Left lung (tissue), 10 donors: ENCODE results near the gene HABP2. TPM values are rescaled to one million over a fixed set of nuclear protein-coding genes. Genes with fewer than 3 reads are reported as not detected.

Experiments used
- ATAC-seq: fragments of 200-7000 bp; cut with Tn5 transposase; one replicate; pipeline ENCODE4 v1.9.1; 2020; ENCODE audit warnings: moderate library complexity
- DNase-seq, 4 donors: peaks; one replicate each; pipeline ENCODE4 v3.0.0-alpha.2; 2013 to 2020
- H3K27ac ChIP-seq, 2 donors: fragments of 200-600 bp; sonication (generic) in 1 of 2; one replicate each; pipeline versions ENCODE4 v1.5.0 to v1.8.0; 2020 to 2021
- H3K27me3 ChIP-seq, 2 donors: fragments of 200-600 bp; sonication (generic) in 1 of 2; one replicate each; pipeline versions ENCODE4 v1.5.0 to v1.8.0; 2020 to 2021
- H3K36me3 ChIP-seq, 2 donors: fragments of 200-600 bp; sonication (generic) in 1 of 2; one replicate each; pipeline versions ENCODE4 v1.5.0 to v1.8.0; 2020 to 2021
- H3K4me1 ChIP-seq, 2 donors: fragments of 200-600 bp; one replicate each; pipeline ENCODE4 v1.8.0; 2021
- H3K4me3 ChIP-seq, 2 donors: fragments of 200-600 bp; sonication (generic) in 1 of 2; one replicate each; pipeline versions ENCODE4 v1.5.0 to v1.8.0; 2020 to 2021; ENCODE audit warnings: mild to moderate bottlenecking in 1 of 2
- H3K9me3 ChIP-seq, 2 donors: fragments of 200-600 bp; sonication (generic) in 1 of 2; one replicate each; pipeline versions ENCODE4 v1.5.0 to v1.8.0; 2020 to 2021
- intact Hi-C, 2 donors: fragments of 100-400 bp; cut with DNase I; formaldehyde crosslinking; loops; one replicate each; pipeline versions ENCODE4 v1.11.2 to v1.14.2; 2022
- polyA plus RNA-seq, 6 donors: library from polyadenylated mRNA; unstranded; fragments of 120-200 nt; gene quantifications; one replicate each; pipeline ENCODE4 v1.2.1, GENCODE V29; 2013; ENCODE audit not compliant: insufficient read length in 6 of 6
- total RNA-seq, 2 donors: library from RNA; stranded (reverse); fragmentation: NEBNext Ultra II Directional; extraction: Animal tissue kit (Norgen Biotek cat#: 25700); gene quantifications; one replicate each; pipeline ENCODE4 v1.2.1, GENCODE V29; 2021
- TF ChIP-seq, protein P1 (sequence below), 2 donors: fragments of 200-600 bp; sonication (generic) in 1 of 2; IDR thresholded peaks; one replicate each; pipeline versions ENCODE4 v1.5.0 to v1.8.0; 2021; ENCODE audit warnings: antibody characterized with exemption in 2 of 2
- donor health status: DM: no; HTN: yes; CAD: no.
- donor health status: DM: no; HTN: no; CAD: no.

The HABP2 gene
- total and polyA plus RNA-seq, 8 donors: 0.24 to 1.3 (median 0.63) TPM

DNA sequence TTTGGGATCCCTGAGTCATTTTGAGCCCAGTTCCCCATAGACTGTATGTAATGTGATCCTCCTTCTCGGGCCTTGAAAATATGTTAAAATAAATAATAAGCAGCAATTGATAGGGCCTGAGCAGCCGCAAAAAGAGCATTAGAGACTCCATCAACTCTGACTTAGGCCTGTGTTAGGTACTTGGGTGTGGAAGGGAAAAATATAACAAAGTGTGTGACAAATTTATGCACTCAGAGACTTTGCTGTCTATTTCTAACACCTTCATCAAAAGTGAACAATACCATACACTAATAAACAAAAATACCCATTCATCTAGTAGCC is 31.4 kb upstream of the HABP2 start:
- ATAC-seq: no peak
- DNase-seq: no peak
- H3K27me3 ChIP-seq: no peaks in the 10 kb centered on the region
- TF ChIP-seq, protein P1, sequence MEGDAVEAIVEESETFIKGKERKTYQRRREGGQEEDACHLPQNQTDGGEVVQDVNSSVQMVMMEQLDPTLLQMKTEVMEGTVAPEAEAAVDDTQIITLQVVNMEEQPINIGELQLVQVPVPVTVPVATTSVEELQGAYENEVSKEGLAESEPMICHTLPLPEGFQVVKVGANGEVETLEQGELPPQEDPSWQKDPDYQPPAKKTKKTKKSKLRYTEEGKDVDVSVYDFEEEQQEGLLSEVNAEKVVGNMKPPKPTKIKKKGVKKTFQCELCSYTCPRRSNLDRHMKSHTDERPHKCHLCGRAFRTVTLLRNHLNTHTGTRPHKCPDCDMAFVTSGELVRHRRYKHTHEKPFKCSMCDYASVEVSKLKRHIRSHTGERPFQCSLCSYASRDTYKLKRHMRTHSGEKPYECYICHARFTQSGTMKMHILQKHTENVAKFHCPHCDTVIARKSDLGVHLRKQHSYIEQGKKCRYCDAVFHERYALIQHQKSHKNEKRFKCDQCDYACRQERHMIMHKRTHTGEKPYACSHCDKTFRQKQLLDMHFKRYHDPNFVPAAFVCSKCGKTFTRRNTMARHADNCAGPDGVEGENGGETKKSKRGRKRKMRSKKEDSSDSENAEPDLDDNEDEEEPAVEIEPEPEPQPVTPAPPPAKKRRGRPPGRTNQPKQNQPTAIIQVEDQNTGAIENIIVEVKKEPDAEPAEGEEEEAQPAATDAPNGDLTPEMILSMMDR (IDR thresholded peaks at IDR 0.05): no peak
- H3K4me1 ChIP-seq: no peaks in the 10 kb centered on the region
- no peak overlapping the region for H3K4me3 ChIP-seq
- no peak overlapping the region for H3K27ac ChIP-seq
- H3K36me3 ChIP-seq: no peaks in the 10 kb centered on the region
- no peaks in the 10 kb centered on the region for H3K9me3 ChIP-seq
- intact Hi-C loops: no loop called here

DNA sequence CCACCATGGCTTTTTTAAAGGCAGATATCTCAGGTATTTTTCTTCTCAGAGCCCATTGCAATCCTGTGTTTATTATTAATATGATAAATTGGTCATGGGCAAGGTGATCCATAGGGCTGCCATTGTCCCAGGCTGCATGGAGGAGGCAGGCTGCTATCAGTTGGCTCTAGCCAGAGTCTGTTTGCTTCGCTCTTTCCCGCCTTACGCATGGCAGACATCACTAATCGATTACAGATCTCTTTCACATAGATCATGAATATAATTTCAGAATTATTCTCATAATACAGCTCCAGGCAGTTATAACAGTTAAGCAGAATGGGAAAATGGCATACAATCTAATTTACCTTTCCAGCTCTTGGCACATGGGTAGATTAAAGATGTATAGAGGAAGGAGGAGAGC is 30.4 kb upstream of the HABP2 start:
- no peak for ATAC-seq
- no peaks in the 10 kb centered on the region for H3K9me3 ChIP-seq
- H3K36me3 ChIP-seq: no peaks in the 10 kb centered on the region
- H3K4me3 ChIP-seq: no peak overlapping the region
- intact Hi-C loops: no loop called here
- DNase-seq: no peak
- H3K27me3 ChIP-seq: no peaks in the 10 kb centered on the region
- TF ChIP-seq, protein P1 (IDR thresholded peaks at IDR 0.05): no peak
- H3K27ac ChIP-seq: no peak overlapping the region
- no peaks in the 10 kb centered on the region for H3K4me1 ChIP-seq

DNA sequence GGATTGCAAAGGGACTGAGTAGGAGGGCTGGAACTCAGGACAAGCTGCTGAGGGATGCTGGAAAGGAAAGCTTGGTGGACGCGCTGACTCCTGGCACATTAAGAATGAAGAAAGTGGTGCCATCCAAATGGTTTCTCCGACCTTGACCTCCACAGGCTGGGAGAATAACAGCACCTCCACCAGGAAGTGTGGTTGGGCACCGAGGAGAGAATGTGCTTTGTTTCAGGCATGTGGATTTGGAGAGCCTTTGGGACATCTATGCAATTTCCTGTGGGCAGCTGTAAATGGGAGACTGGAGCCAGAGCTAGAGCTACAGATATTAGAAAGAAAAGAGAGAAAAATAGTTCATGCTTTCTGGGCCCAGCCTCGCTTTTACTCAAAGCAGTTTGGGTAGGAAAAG is 29.8 kb upstream of the HABP2 start:
- H3K36me3 ChIP-seq: no peaks in the 10 kb centered on the region
- no peak overlapping the region for H3K27ac ChIP-seq
- no peaks in the 10 kb centered on the region for H3K27me3 ChIP-seq
- H3K4me3 ChIP-seq: no peak overlapping the region
- intact Hi-C loops: no loop called here
- TF ChIP-seq, protein P1 (IDR thresholded peaks at IDR 0.05): no peak
- H3K9me3 ChIP-seq: no peaks in the 10 kb centered on the region
- H3K4me1 ChIP-seq: no peaks in the 10 kb centered on the region
- DNase-seq (no peak), ATAC-seq (no peak)

DNA sequence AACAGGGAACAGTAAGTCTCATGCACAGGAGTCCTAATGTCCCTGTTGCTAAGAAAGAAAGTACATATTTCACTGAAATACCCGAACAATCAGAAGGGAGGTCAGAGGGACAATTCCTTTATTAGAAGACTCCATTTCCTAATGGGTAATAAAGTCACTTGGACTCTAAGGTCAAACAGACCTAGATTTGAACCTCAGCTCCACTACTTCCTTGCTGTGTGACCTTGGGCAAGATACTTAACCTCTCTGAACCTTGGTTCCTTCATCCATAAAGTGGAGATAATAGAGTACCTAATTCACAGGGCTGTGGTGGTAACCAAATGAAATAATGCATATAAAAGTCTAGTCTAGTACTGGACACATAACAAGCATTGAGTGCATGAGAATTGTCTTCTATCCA is 29.2 kb upstream of the HABP2 start:
- Histone ChIP-seq H3K4me3 (no peak overlapping the region), H3K4me1 (no peaks in the 10 kb centered on the region), H3K36me3 (no peaks in the 10 kb centered on the region), H3K27me3 (no peaks in the 10 kb centered on the region), H3K27ac (no peak overlapping the region), H3K9me3 (no peaks in the 10 kb centered on the region)
- ATAC-seq (no peak), DNase-seq (no peak)
- TF ChIP-seq, protein P1 (IDR thresholded peaks at IDR 0.05): no peak
- intact Hi-C loops: no loop called here

DNA sequence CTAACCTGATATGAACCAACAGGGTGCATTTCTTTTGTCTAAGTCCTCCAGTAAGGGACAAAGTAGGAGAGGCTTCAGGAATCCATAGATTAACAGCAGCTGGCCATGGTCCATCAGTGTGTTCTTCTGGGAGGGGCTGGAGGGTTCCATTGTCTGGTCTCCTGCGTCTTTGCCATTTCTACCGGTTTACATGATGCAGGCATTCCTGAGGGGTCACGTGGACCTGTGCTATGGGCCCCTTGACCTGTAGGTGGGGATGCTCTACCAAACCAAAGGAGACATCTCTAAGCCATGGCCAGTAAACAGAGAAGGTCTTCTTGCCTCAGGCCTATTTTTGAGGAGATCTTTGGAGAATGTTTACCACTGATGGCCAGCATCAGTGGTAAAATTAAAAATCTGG is 28.7 kb upstream of the HABP2 start:
- TF ChIP-seq, protein P1 (IDR thresholded peaks at IDR 0.05): no peak
- ATAC-seq (no peak), DNase-seq (no peak)
- no peaks in the 10 kb centered on the region for H3K36me3 ChIP-seq
- no peak overlapping the region for H3K4me3 ChIP-seq
- intact Hi-C loops: no loop called here
- no peaks in the 10 kb centered on the region for H3K9me3 ChIP-seq
- no peaks in the 10 kb centered on the region for H3K4me1 ChIP-seq
- H3K27me3 ChIP-seq: no peaks in the 10 kb centered on the region
- H3K27ac ChIP-seq: no peak overlapping the region
